Prostate gland (tissue), 2 donors: ENCODE measurements around the gene LMTK2. TPM values are rescaled to one million over a fixed set of nuclear protein-coding genes. Genes with fewer than 3 reads are reported as not detected.
A peak's percentile ranks its signal among the peaks of the same experiment; 100 is the strongest.

Experiments
- DNase-seq: peaks from one replicate; pipeline ENCODE4 v3.0.0-alpha.2; 2019; ENCODE audit warnings: low spot score
- H3K27ac ChIP-seq, 2 donors: fragments of 200-600 bp; sonication (generic); 2 replicates each; pipeline ENCODE4 v1.5.1; 2017 to 2019
- H3K27me3 ChIP-seq: fragments of 200-600 bp; sonication (generic); replicated peaks from 2 replicates; pipeline ENCODE4 v1.5.1; 2019; ENCODE audit not compliant: insufficient read depth
- H3K36me3 ChIP-seq, 2 donors: fragments of 200-600 bp; sonication (generic); 1 replicate in 1 of 2; 2 replicates in 1 of 2; pipeline versions ENCODE4 v1.5.1 to v1.8.1; 2017 to 2019
- H3K4me1 ChIP-seq: fragments of 200-600 bp; sonication (generic); replicated peaks from 2 replicates; pipeline ENCODE4 v1.5.1; 2019
- H3K4me3 ChIP-seq, 2 donors: fragments of 200-600 bp; sonication (generic); 2 replicates each; pipeline ENCODE4 v1.5.1; 2017 to 2019
- H3K9me3 ChIP-seq: fragments of 200-600 bp; sonication (generic); 2 replicates; pipeline ENCODE4 v1.5.1; 2017
- CTCF ChIP-seq, 4 experiments: fragments of 200-600 bp in 2 of 4; fragments of 450-650 bp in 2 of 4; sonication (generic) in 2 of 4; IDR thresholded peaks; 1 replicate in 3 of 4; 2 replicates in 1 of 4; pipeline ENCODE4 v1.5.1; 2016 to 2019; ENCODE audit warnings: antibody characterized with exemption in 4 of 4, mild to moderate bottlenecking in 2 of 4, moderate library complexity in 2 of 4
- POLR2A ChIP-seq: fragments of 450-650 bp; IDR thresholded peaks from one replicate; pipeline ENCODE4 v1.6.1; 2016; ENCODE audit warnings: antibody characterized with exemption, mild to moderate bottlenecking
- POLR2AphosphoS5 ChIP-seq: sonication (generic); formaldehyde crosslinking; IDR thresholded peaks from one replicate; pipeline ENCODE4 v1.6.1; 2017; ENCODE audit warnings: antibody characterized with exemption
- WGBS: methylation state at CpG from one replicate; pipeline ENCODE4 v1.1.5; 2018; 5-methylcytosine and 5-hydroxymethylcytosine counted together
- intact Hi-C: fragments of 100-400 bp; cut with DNase I; formaldehyde crosslinking; loops from one replicate; pipeline ENCODE4 v1.14.2; 2022
- total RNA-seq, 2 donors: library from RNA; depleted of rRNA; stranded (reverse); fragments of >200 nt; gene quantifications; one replicate each; pipeline ENCODE4 v1.1.0, GENCODE V29; 2016

LMTK2 gene
- total RNA-seq, 2 donors from 2014 or later = 22.2 to 37.4 TPM

GRCh38 chr7:98206451-98207330 is 100.0 kb downstream of the LMTK2 start:
- Histone ChIP-seq H3K36me3 (no peaks in the 10 kb centered on the region), H3K9me3 (no peaks in the 10 kb centered on the region), H3K4me1 (no peaks in the 10 kb centered on the region), H3K4me3 (no peak overlapping the region), H3K27me3 (no peaks in the 10 kb centered on the region), H3K27ac (no peak overlapping the region)
- no peak for DNase-seq
- TF ChIP-seq POLR2A (no peak), CTCF (IDR thresholded peaks at IDR 0.05) (no peak), POLR2AphosphoS5 (no peak)
- intact Hi-C loops = no loop called here
- WGBS = 94% methylated on average over 47 of the region's 47 CpGs

GRCh38 chr7:98209166-98209920 is 102.7 kb downstream of the LMTK2 start:
- no peak for DNase-seq

GRCh38 chr7:98210513-98211220 is 104.0 kb downstream of the LMTK2 start:
- DNase-seq = no peak
- no peak for TF ChIP-seq POLR2A
- no peak for TF ChIP-seq CTCF (IDR thresholded peaks at IDR 0.05)
- no peak for TF ChIP-seq POLR2AphosphoS5
- Histone ChIP-seq H3K36me3 (no peaks in the 10 kb centered on the region), H3K27me3 (no peaks in the 10 kb centered on the region), H3K4me1 (peaks cover 3% of the 10 kb centered on the region), H3K9me3 (no peaks in the 10 kb centered on the region), H3K4me3 (peak overlapping the region; percentile 40 to 51), H3K27ac (peak overlapping the region; percentile 61 to 88)
- WGBS = 0% methylated on average over 3 of the region's 49 CpGs
- intact Hi-C loops = no loop called here

More at GRCh38 chr7:98209166-98209920, 102.7 kb downstream of the LMTK2 start:
- no peak for TF ChIP-seq POLR2AphosphoS5
- no peak for TF ChIP-seq CTCF (IDR thresholded peaks at IDR 0.05)
- no peak for TF ChIP-seq POLR2A
- intact Hi-C loops = no loop called here
- 92% methylated on average over 17 of the region's 17 CpGs for WGBS
- Histone ChIP-seq H3K4me1 (peaks cover 3% of the 10 kb centered on the region), H3K27ac (no peak overlapping the region), H3K27me3 (no peaks in the 10 kb centered on the region), H3K36me3 (no peaks in the 10 kb centered on the region), H3K4me3 (no peak overlapping the region), H3K9me3 (no peaks in the 10 kb centered on the region)

- TF ChIP-seq CTCF (IDR thresholded peaks at IDR 0.05) (no peak), POLR2A (no peak), POLR2AphosphoS5 (no peak)
- H3K4me3 ChIP-seq = peak within 1 kb of the TSS; percentile 40 to 51
- peak; percentile 65 for DNase-seq
- H3K27me3 ChIP-seq = no peaks in the 10 kb centered on the region
- 8% methylated on average over 13 of the region's 45 CpGs for WGBS
- H3K36me3 ChIP-seq = no peaks in the 10 kb centered on the region
- H3K9me3 ChIP-seq = no peaks in the 10 kb centered on the region
- H3K27ac ChIP-seq = peak within 1 kb of the TSS; percentile 71 to 88
- intact Hi-C loops = no loop called here
- peaks cover 3% of the 10 kb centered on the region for H3K4me1 ChIP-seq
These were observed 104.6 kb downstream of the LMTK2 start, which contains the start of gene BHLHA15 for GRCh38 chr7:98211221-98211675. TSS of gene BHLHA15 (plus strand) at chr7:98211439. CDS start at chr7:98212310, 871 bp downstream.
